Breast epithelium (tissue), 3 donors: ENCODE data around the gene PEMT.

Experiments
- CTCF ChIP-seq, 3 donors: fragments of 450-650 bp; IDR thresholded peaks; one replicate each; pipeline ENCODE4 v1.5.1; 2016 to 2017; ENCODE audit warnings: antibody characterized with exemption in 3 of 3, mild to moderate bottlenecking in 3 of 3, moderate library complexity in 3 of 3
- POLR2A ChIP-seq: fragments of 450-650 bp; IDR thresholded peaks from one replicate; pipeline ENCODE4 v1.6.1; 2016; ENCODE audit warnings: antibody characterized with exemption, mild to moderate bottlenecking, moderate library complexity
- POLR2AphosphoS5 ChIP-seq, 3 donors: sonication (generic); formaldehyde crosslinking; IDR thresholded peaks; one replicate each; pipeline ENCODE4 v1.6.1; 2017; ENCODE audit warnings: antibody characterized with exemption in 3 of 3

- TF ChIP-seq POLR2A (no peak), CTCF (IDR thresholded peaks at IDR 0.05) (no peak), POLR2AphosphoS5 (IDR thresholded peaks at IDR 0.05) (no peak)
Observed at GRCh38 chr17:17549732-17550366, 41.7 kb downstream of the PEMT start.
